Stimulated activated CD8-positive, alpha-beta memory T cell treated with anti-CD3 and anti-CD28 coated beads, Interleukin-4, amount 100 ng/mL, for 4 hours (primary cell): Measurements from ENCODE around the gene MOB3B.

Experiments
- DNase-seq, 2 donors: peaks; one replicate each; pipeline ENCODE4 v3.0.0-alpha.2; 2020; ENCODE audit warnings: low read depth in 2 of 2, low spot score in 1 of 2

Gene MOB3B

GRCh38 chr9:27369591-27369990, 160.0 kb downstream of the MOB3B start:
- DNase-seq = no peak

GRCh38 chr9:27368316-27368985, 161.2 kb downstream of the MOB3B start:
- DNase-seq = no peak

GRCh38 chr9:27367921-27368315, 161.7 kb downstream of the MOB3B start:
- no peak for DNase-seq

GRCh38 chr9:27367175-27367798, 162.3 kb downstream of the MOB3B start:
- DNase-seq = no peak

GRCh38 chr9:27365707-27366376, 163.8 kb downstream of the MOB3B start:
- no peak for DNase-seq

GRCh38 chr9:27362447-27363210, 167.0 kb downstream of the MOB3B start:
- DNase-seq = no peak

- no peak for DNase-seq
Measured at GRCh38 chr9:27361492-27361891, 168.1 kb downstream of the MOB3B start.

GRCh38 chr9:27359763-27360162, 169.9 kb downstream of the MOB3B start:
- no peak for DNase-seq

GRCh38 chr9:27358007-27358406, 171.6 kb downstream of the MOB3B start:
- DNase-seq = no peak

GRCh38 chr9:27356446-27356845, 173.2 kb downstream of the MOB3B start:
- no peak for DNase-seq

- DNase-seq = no peak
Measured at GRCh38 chr9:27355166-27355565, 174.4 kb downstream of the MOB3B start.

- DNase-seq = no peak
Measured at GRCh38 chr9:27353474-27354229, 176.0 kb downstream of the MOB3B start.

- no peak for DNase-seq
Measured at GRCh38 chr9:27353166-27353473, 176.5 kb downstream of the MOB3B start.

GRCh38 chr9:27352457-27353165, 177.0 kb downstream of the MOB3B start:
- no peak for DNase-seq

- DNase-seq = no peak
Measured at GRCh38 chr9:27351438-27351837, 178.2 kb downstream of the MOB3B start.

- no peak for DNase-seq
Measured at GRCh38 chr9:27350382-27350976, 179.1 kb downstream of the MOB3B start.

- no peak for DNase-seq
Measured at GRCh38 chr9:27349698-27350080, 179.9 kb downstream of the MOB3B start.

GRCh38 chr9:27348785-27349697, 180.6 kb downstream of the MOB3B start:
- DNase-seq = no peak

GRCh38 chr9:27347889-27348288, 181.7 kb downstream of the MOB3B start:
- DNase-seq = no peak
